ENCODE results near the gene LEUTX.

DNA sequence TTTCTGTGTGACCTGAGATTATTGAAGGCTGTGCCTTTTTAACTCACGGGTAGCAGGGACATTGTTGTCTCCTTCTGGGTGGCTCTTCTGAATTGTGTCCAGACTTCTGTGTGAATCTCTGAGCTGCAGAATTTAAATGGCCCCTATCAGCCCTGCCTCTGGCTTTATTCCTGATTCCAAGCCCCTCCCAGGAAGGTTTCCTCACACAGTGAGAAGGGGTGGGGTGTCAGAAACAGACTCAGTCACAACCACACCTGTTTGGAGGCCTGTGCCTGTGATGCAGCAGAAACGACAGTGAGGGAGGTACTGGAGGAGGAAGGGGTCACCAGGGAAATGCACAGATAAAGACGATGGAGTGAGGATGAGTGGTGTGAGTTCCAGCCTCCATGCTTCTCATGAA lies 40.8 kb upstream of the LEUTX start, which contains the start of gene CLC:
- TF ChIP-seq FOXM1 (IDR thresholded peaks at IDR 0.05; ENCODE audit: borderline replicate concordance, low read depth): no peak
- no peak for TF ChIP-seq TAF1 (IDR thresholded peaks at IDR 0.05; ENCODE audit: low read depth)
